Fibroblast of villous mesenchyme (primary cell): Measurements from ENCODE around the gene STK25. TPM values are rescaled to one million over a fixed set of nuclear protein-coding genes. Genes with fewer than 3 reads are reported as not detected.
"Not testable (repeated sequence)": the region's sequence is repeated elsewhere in the genome, so short reads cannot be mapped to it uniquely, and the experiment has no call there.

Experiments
- DNase-seq: peaks from one replicate; pipeline ENCODE4 v3.0.0-alpha.2; 2010; ENCODE audit warnings: low read depth
- H3K4me3 ChIP-seq: 2 replicates; pipeline ENCODE4 v1.5.1; 2011; ENCODE audit warnings: low read depth, mild to moderate bottlenecking, low read length
- total RNA-seq: library from RNA; depleted of rRNA; stranded (reverse); fragments of >200 nt; gene quantifications from 2 replicates; pipeline ENCODE4 v1.2.3, GENCODE V29; 2012
- TF ChIP-seq, protein P1 (sequence below): IDR thresholded peaks from 2 replicates; pipeline ENCODE4 v1.5.1; 2012; ENCODE audit warnings: low read depth, mild to moderate bottlenecking, low read length; ENCODE audit not compliant: insufficient read depth

Gene STK25
- total RNA-seq, 1 donor, result 245 TPM

- DNase-seq, result peak; percentile 44
- TF ChIP-seq, protein P1, sequence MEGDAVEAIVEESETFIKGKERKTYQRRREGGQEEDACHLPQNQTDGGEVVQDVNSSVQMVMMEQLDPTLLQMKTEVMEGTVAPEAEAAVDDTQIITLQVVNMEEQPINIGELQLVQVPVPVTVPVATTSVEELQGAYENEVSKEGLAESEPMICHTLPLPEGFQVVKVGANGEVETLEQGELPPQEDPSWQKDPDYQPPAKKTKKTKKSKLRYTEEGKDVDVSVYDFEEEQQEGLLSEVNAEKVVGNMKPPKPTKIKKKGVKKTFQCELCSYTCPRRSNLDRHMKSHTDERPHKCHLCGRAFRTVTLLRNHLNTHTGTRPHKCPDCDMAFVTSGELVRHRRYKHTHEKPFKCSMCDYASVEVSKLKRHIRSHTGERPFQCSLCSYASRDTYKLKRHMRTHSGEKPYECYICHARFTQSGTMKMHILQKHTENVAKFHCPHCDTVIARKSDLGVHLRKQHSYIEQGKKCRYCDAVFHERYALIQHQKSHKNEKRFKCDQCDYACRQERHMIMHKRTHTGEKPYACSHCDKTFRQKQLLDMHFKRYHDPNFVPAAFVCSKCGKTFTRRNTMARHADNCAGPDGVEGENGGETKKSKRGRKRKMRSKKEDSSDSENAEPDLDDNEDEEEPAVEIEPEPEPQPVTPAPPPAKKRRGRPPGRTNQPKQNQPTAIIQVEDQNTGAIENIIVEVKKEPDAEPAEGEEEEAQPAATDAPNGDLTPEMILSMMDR, result peak; percentile 26
- H3K4me3 ChIP-seq, result peak overlapping the region; percentile 83
Measured at GRCh38 chr2:241507430-241508239, 749 bp downstream of the STK25 start.

DNA sequence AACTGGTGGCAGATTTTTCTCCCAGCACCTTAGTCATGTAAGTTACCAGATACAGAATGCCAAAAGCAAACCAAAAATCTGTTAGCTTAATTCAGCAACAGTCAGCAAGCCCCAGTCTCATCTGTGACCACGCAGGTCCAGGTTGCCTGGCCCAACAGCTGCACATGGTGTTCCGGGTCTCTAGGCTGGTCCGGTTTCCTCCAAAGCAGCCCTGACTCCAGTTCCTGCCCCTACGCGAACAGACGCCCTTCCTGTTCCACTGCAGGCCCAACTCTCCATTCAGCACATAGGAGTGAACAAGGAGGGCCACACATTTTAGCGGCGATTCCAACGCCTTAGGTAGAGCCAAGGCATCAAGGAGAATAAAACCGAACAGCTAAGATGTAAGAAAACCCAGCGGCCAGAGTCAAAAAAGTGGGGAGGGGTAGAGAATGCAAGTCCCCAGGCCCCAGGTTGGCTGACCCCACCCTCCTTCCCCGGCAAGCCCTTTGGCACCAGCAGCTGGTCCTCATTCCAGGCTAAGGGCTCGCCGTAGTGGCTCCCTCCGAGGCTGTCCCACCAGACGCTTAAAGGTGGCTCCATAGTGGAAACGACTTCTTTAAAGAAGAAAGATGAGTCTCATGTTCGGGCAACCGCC lies 1.5 kb downstream of the STK25 start:
- TF ChIP-seq, protein P1, result no peak
- DNase-seq, result peak; percentile 14
- peak overlapping the region; percentile 83 for H3K4me3 ChIP-seq

DNA sequence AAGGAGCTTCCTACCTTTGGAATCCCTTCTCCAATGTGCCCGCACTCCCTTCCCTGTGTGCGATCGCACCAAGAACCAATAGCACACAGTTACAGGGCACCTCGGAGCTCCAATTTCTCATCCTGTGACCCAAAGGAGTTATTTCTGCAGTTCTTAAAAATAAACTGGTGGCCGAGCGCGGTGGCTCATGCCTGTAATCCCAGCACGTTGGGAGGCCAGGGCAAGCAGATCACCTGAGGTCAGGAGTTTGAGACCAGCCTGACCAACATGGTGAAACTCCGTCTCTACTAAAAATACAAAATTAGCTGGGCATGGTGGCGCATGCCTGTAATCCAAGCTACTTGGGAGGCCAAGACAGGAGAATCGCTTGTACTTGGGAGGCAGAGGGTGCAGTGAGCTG lies 2.1 kb downstream of the STK25 start:
- DNase-seq, H3K4me3 ChIP-seq: not testable (repeated sequence)

- TF ChIP-seq, protein P1, result no peak
- DNase-seq, result no peak
- H3K4me3 ChIP-seq, result no peak overlapping the region
Measured at GRCh38 chr2:241505781-241506201, 2.6 kb downstream of the STK25 start.

DNA sequence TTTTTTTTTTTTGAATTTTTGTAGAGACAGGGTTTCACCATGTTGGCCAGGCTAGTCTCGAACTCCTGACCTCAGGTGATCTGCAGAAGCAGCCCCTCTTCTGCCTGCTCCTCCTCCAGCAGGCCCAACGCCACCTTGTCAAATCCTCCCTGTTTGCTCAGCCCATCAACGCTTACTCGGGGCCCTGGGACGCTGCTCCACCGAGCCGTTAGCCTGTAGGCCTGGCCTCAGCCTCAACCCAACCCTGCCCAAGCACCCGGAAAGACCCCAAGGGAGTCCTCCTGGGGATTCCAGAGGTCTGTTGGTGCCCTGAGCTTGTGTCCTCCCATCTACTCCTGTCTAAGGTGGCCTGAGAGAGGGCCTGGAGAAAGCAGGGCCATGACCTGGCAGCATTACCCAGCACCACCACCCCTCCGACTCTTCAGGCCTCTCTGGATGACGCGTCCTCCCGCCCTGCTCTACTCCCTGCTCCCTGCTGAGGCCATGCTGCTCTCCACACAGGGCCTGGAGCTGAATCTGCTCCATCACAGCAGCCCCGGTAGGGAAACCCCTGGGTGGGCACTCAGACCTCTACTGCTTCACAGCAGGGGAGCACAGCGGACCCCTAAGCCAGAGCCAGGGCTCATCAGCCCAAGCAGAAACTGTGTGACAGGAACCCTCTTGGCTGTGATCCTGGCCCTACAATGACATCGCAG lies 3.2 kb downstream of the STK25 start:
- TF ChIP-seq, protein P1, result no peak
- no peak overlapping the region for H3K4me3 ChIP-seq
- no peak for DNase-seq

DNA sequence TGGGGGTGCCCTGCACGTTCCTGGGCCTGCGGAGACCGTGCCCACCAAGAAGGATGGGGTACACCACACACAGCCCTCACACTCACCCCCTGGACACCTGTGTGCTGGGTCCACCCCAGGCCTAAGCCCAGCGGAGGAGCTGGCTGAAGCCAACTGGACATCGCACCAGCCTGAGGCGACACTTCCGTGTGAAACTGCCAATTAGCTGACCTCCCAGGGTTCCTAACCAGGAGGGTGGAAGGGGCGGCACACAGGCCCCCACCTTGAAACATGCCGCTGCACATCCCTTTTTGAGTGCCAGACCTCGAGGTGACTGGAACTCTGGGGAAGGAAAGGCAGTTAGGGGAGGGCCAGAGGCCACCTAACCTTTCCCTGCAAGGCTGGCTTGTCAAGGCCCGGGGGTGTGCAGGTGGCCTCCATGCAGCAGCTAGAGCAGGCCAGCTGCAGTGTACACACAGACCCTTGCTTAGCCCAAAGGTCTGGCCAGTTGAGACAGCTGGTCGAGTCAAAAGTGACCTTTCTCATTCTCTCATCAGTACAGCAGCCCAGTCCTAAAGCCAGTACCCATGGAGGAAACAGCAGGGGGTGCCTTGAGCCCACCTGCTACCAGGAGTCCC lies 4.5 kb downstream of the STK25 start:
- no peak overlapping the region for H3K4me3 ChIP-seq
- TF ChIP-seq, protein P1, result no peak
- no peak for DNase-seq

DNA sequence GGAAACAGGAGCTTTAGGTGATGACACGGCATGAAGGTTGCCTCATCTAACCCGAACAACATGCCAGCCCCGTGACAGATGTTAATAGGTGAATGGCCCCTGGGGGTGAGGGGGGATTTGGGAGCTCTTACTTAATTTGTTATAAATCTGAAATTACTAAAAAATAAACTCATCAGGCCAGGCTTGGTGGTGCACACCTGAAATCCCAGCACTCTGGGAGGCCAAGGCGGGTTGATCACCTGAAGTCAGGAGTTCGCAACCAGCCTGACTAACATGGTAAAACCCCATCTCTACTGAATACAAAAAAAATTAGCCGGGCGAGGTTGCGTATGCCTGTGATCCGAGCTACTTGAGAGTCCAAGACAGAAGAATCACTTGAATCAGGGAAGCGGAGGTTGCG lies 6.1 kb downstream of the STK25 start:
- DNase-seq, result no peak
- TF ChIP-seq, protein P1, result no peak
- no peak overlapping the region for H3K4me3 ChIP-seq
